NCI-H2227 (cell line): ENCODE measurements around the gene MAPKBP1.
"Not testable (repeated sequence)": the region's sequence is repeated elsewhere in the genome, so short reads cannot be mapped to it uniquely, and the experiment has no call there.

Source experiments
- DNase-seq: peaks from one replicate; lab custom pipeline; 2025; ENCODE audit not compliant: unreplicated experiment; lab: John Stamatoyannopoulos, UW

MAPKBP1 gene

GRCh38 chr15:41824062-41824745, 49.9 kb downstream of the MAPKBP1 start:
- DNase-seq: no peak

GRCh38 chr15:41825145-41825544, 50.9 kb downstream of the MAPKBP1 start:
- no peak for DNase-seq

GRCh38 chr15:41825572-41826535, 51.6 kb downstream of the MAPKBP1 start:
- DNase-seq: no peak

- no peak for DNase-seq
These were observed 53.1 kb downstream of the MAPKBP1 start for GRCh38 chr15:41827290-41827879.

GRCh38 chr15:41827880-41828806, 53.9 kb downstream of the MAPKBP1 start, which contains the start of gene JMJD7:
JMJD7 (plus strand) TSS chr15:41828092; CDS start chr15:41828125, 33 bp downstream.
- DNase-seq: peak; percentile 85

- DNase-seq: no peak
These were observed 54.5 kb downstream of the MAPKBP1 start for GRCh38 chr15:41828807-41829141.

GRCh38 chr15:41829959-41830646, 55.8 kb downstream of the MAPKBP1 start:
- no peak for DNase-seq

GRCh38 chr15:41831291-41831690, 57.0 kb downstream of the MAPKBP1 start:
- DNase-seq: not testable (repeated sequence)

- DNase-seq: no peak
These were observed 57.9 kb downstream of the MAPKBP1 start for GRCh38 chr15:41832208-41832607.

- no peak for DNase-seq
These were observed 58.6 kb downstream of the MAPKBP1 start for GRCh38 chr15:41832875-41833274.

- no peak for DNase-seq
These were observed 59.8 kb downstream of the MAPKBP1 start for GRCh38 chr15:41834096-41834495.

GRCh38 chr15:41836073-41836472, 61.8 kb downstream of the MAPKBP1 start:
- DNase-seq: no peak

- no peak for DNase-seq
These were observed 62.6 kb downstream of the MAPKBP1 start for GRCh38 chr15:41836713-41837454.

- no peak for DNase-seq
These were observed 64.2 kb downstream of the MAPKBP1 start, which contains the start of gene PLA2G4B for GRCh38 chr15:41838400-41838897. PLA2G4B (plus strand) TSS chr15:41838847; CDS start chr15:41838914, 67 bp downstream.

- no peak for DNase-seq
These were observed 65.7 kb downstream of the MAPKBP1 start for GRCh38 chr15:41839781-41840491.

- DNase-seq: no peak
These were observed 66.4 kb downstream of the MAPKBP1 start for GRCh38 chr15:41840673-41841072.

GRCh38 chr15:41841131-41841530, 66.8 kb downstream of the MAPKBP1 start:
- no peak for DNase-seq

GRCh38 chr15:41842229-41842628, 67.9 kb downstream of the MAPKBP1 start:
- no peak for DNase-seq
